Upper lobe of left lung (tissue), 6 donors: Measurements from ENCODE around the gene AHDC1. TPM values are rescaled to one million over a fixed set of nuclear protein-coding genes. Genes with fewer than 3 reads are reported as not detected.

Experiments used
- ATAC-seq, 2 donors: fragments of 200-7000 bp; cut with Tn5 transposase; one replicate each; pipeline ENCODE4 v1.9.1; 2022; ENCODE audit warnings: mild to moderate bottlenecking in 2 of 2, moderate library complexity in 2 of 2; ENCODE audit not compliant: low FRiP score in 2 of 2
- DNase-seq, 2 donors: peaks; one replicate each; pipeline ENCODE4 v3.0.0-alpha.2; 2019 to 2020
- H3K27ac ChIP-seq, 4 donors: fragments of 200-600 bp; sonication (generic); one replicate each; pipeline ENCODE4 v1.5.1; 2016 to 2019
- H3K27me3 ChIP-seq, 4 donors: fragments of 200-600 bp; sonication (generic); one replicate each; pipeline ENCODE4 v1.5.1; 2017 to 2019
- H3K36me3 ChIP-seq, 4 donors: fragments of 200-600 bp; sonication (generic); one replicate each; pipeline ENCODE4 v1.5.1; 2016 to 2019
- H3K4me1 ChIP-seq, 4 donors: fragments of 200-600 bp; sonication (generic); one replicate each; pipeline ENCODE4 v1.5.1; 2018 to 2019
- H3K4me3 ChIP-seq, 4 donors: fragments of 200-600 bp; sonication (generic); one replicate each; pipeline ENCODE4 v1.5.1; 2017 to 2019; ENCODE audit warnings: mild to moderate bottlenecking in 2 of 4, moderate library complexity in 1 of 4
- H3K9me3 ChIP-seq, 4 donors: fragments of 200-600 bp; sonication (generic); one replicate each; pipeline ENCODE4 v1.5.1; 2018 to 2019
- EP300 ChIP-seq, 4 donors: sonication (generic); formaldehyde crosslinking; IDR thresholded peaks; one replicate each; pipeline ENCODE4 v1.5.1; 2017; ENCODE audit warnings: antibody characterized with exemption in 4 of 4, control low read depth in 2 of 4
- POLR2A ChIP-seq, 4 donors: fragments of 450-650 bp; IDR thresholded peaks; one replicate each; pipeline ENCODE4 v1.5.1; 2016 to 2017; ENCODE audit warnings: antibody characterized with exemption in 4 of 4, mild to moderate bottlenecking in 2 of 4
- POLR2AphosphoS5 ChIP-seq, 2 donors: sonication (generic); formaldehyde crosslinking; IDR thresholded peaks; one replicate each; pipeline ENCODE4 v1.5.1; 2017; ENCODE audit warnings: antibody characterized with exemption in 2 of 2
- WGBS, 2 donors: methylation state at CpG; one replicate each; pipeline ENCODE4 v1.1.5; 2017 to 2018; 5-methylcytosine and 5-hydroxymethylcytosine counted together
- total RNA-seq, 6 donors: library from RNA; depleted of rRNA in 4 of 6; stranded (reverse); fragments of >200 nt in 4 of 6; gene quantifications; one replicate each; pipeline versions ENCODE4 v1.1.0 to v1.2.1, GENCODE V29; 2016 to 2021
- TF ChIP-seq, protein P1 (sequence below), 6 experiments: fragments of 450-650 bp in 4 of 6; fragments of 200-600 bp in 2 of 6; sonication (generic) in 2 of 6; IDR thresholded peaks; one replicate each; pipeline ENCODE4 v1.5.1; 2016 to 2019; ENCODE audit warnings: antibody characterized with exemption in 6 of 6
- donor health status: DM: no; HTN: no; CAD: no; lungs with moderate emphysema.
- donor health status: DM: no; HTN: yes; CAD: no; lungs with severe emphysema.

AHDC1 gene
- total RNA-seq, 6 donors from 2014 or later, result 10.8 to 43.4 (median 26.2) TPM

DNA sequence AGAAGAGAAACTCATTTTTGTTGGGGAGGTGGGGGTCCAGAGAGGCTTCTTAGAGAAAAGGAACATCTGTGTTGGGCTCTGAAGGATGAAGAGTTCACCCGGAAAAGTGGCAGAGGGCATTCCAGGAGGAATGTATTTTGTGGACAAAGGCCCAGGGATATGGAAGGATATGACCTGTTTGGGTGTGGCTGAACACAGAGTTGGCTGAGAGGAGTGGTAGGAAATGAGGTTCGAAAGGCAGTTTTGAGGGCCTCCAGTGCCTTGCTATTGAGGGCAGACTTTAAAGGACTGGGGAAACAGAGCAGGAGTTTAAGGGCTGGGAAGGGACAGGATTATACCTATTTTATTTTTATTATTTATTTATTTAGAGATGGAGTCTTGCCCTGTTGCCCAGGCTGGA lies 86.6 kb downstream of the AHDC1 start:
- WGBS, 2 donors, result 63 to 71% methylated on average over 2 of the region's 2 CpGs
- no peak for ATAC-seq
- Histone ChIP-seq H3K27me3 (no peaks in the 10 kb centered on the region), H3K27ac (peak overlapping the region in 2 of 4 donors; percentile 45 to 57), H3K9me3 (no peaks in the 10 kb centered on the region), H3K36me3 (no peaks in the 10 kb centered on the region), H3K4me3 (no peak overlapping the region), H3K4me1 (peaks cover 29 to 40% (median 31%) of the 10 kb centered on the region in 4 donors)
- DNase-seq, result no peak
- TF ChIP-seq POLR2AphosphoS5 (IDR thresholded peaks at IDR 0.05) (no peak), EP300 (IDR thresholded peaks at IDR 0.05) (no peak), POLR2A (IDR thresholded peaks at IDR 0.05) (no peak)
- TF ChIP-seq, protein P1, sequence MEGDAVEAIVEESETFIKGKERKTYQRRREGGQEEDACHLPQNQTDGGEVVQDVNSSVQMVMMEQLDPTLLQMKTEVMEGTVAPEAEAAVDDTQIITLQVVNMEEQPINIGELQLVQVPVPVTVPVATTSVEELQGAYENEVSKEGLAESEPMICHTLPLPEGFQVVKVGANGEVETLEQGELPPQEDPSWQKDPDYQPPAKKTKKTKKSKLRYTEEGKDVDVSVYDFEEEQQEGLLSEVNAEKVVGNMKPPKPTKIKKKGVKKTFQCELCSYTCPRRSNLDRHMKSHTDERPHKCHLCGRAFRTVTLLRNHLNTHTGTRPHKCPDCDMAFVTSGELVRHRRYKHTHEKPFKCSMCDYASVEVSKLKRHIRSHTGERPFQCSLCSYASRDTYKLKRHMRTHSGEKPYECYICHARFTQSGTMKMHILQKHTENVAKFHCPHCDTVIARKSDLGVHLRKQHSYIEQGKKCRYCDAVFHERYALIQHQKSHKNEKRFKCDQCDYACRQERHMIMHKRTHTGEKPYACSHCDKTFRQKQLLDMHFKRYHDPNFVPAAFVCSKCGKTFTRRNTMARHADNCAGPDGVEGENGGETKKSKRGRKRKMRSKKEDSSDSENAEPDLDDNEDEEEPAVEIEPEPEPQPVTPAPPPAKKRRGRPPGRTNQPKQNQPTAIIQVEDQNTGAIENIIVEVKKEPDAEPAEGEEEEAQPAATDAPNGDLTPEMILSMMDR (IDR thresholded peaks at IDR 0.05), result no peak

- peak overlapping the region in 1 of 4 donors; percentile 15 for H3K27ac ChIP-seq
- no peaks in the 10 kb centered on the region for H3K9me3 ChIP-seq
- no peaks in the 10 kb centered on the region for H3K27me3 ChIP-seq
- no peak overlapping the region for H3K4me3 ChIP-seq
- peaks cover 12 to 24% (median 16%) of the 10 kb centered on the region in 4 donors for H3K4me1 ChIP-seq
- WGBS, 2 donors, result 83 to 86% methylated on average over 3 of the region's 3 CpGs
- no peaks in the 10 kb centered on the region for H3K36me3 ChIP-seq
- TF ChIP-seq, protein P1 (IDR thresholded peaks at IDR 0.05), result no peak
- TF ChIP-seq EP300 (IDR thresholded peaks at IDR 0.05), result no peak
- no peak for TF ChIP-seq POLR2A (IDR thresholded peaks at IDR 0.05)
- TF ChIP-seq POLR2AphosphoS5 (IDR thresholded peaks at IDR 0.05), result no peak
- ATAC-seq (no peak), DNase-seq (no peak)
These were observed 88.3 kb downstream of the AHDC1 start for GRCh38 chr1:27515626-27516025.

- ATAC-seq, result peak; percentile 30 to 71
- no peaks in the 10 kb centered on the region for H3K9me3 ChIP-seq
- peak overlapping the region; percentile 24 to 64 (median 38) for H3K27ac ChIP-seq
- peaks cover 11 to 15% (median 12%) of the 10 kb centered on the region in 4 donors for H3K4me1 ChIP-seq
- peak in 1 of 2 donors; percentile 64 for DNase-seq
- H3K27me3 ChIP-seq, result no peaks in the 10 kb centered on the region
- no peaks in the 10 kb centered on the region for H3K36me3 ChIP-seq
- no peak for TF ChIP-seq POLR2AphosphoS5 (IDR thresholded peaks at IDR 0.05)
- no peak for TF ChIP-seq POLR2A (IDR thresholded peaks at IDR 0.05)
- TF ChIP-seq EP300 (IDR thresholded peaks at IDR 0.05), result no peak
- TF ChIP-seq, protein P1 (IDR thresholded peaks at IDR 0.05), result no peak
- H3K4me3 ChIP-seq, result no peak overlapping the region
- WGBS, 2 donors, result 30 to 40% methylated on average over 2 to 6 of the region's 7 CpGs
These were observed 90.0 kb downstream of the AHDC1 start for GRCh38 chr1:27513958-27514357.

GRCh38 chr1:27513528-27513927 lies 90.4 kb downstream of the AHDC1 start:
- H3K4me3 ChIP-seq, result no peak overlapping the region
- TF ChIP-seq POLR2A (IDR thresholded peaks at IDR 0.05) (no peak), EP300 (IDR thresholded peaks at IDR 0.05) (no peak), POLR2AphosphoS5 (IDR thresholded peaks at IDR 0.05) (no peak)
- TF ChIP-seq, protein P1 (IDR thresholded peaks at IDR 0.05), result no peak
- peaks cover 11 to 15% (median 12%) of the 10 kb centered on the region in 4 donors for H3K4me1 ChIP-seq
- DNase-seq, result no peak
- H3K27me3 ChIP-seq, result no peaks in the 10 kb centered on the region
- ATAC-seq, result peak in 1 of 2 donors; percentile 63
- peak overlapping the region; percentile 24 to 64 (median 38) for H3K27ac ChIP-seq
- no peaks in the 10 kb centered on the region for H3K9me3 ChIP-seq
- WGBS, 2 donors, result 40 to 62% methylated on average over 4 to 5 of the region's 5 CpGs
- H3K36me3 ChIP-seq, result no peaks in the 10 kb centered on the region
